K562 (cell line): ENCODE measurements around the gene RPTOR.

Source experiments
- ATF2 ChIP-seq: sonication (generic); formaldehyde crosslinking; IDR thresholded peaks from 2 replicates; pipeline ENCODE4 v1.8.1; 2022; ENCODE audit warnings: missing genetic modification reagents
- CBFA2T2 ChIP-seq: fragments of 450-650 bp; conservative IDR thresholded peaks from 2 replicates; pipeline ENCODE4 v1.6.1; 2017; ENCODE audit warnings: mild to moderate bottlenecking
- CHCHD3 ChIP-seq: fragments of 250-450 bp; sonication (Bioruptor Pico); IDR thresholded peaks from 2 replicates; pipeline ENCODE4 v2.1.2; 2022; ENCODE audit warnings: mild to moderate bottlenecking
- CHD7 ChIP-seq: fragments of 200-600 bp; sonication (generic); IDR thresholded peaks from one replicate; pipeline ENCODE4 v1.6.1; 2012; ENCODE audit warnings: mild to moderate bottlenecking, low read depth, low read length, inconsistent platforms
- CTCF ChIP-seq, 3 experiments: IDR thresholded peaks in 2 of 3; conservative IDR thresholded peaks in 1 of 3; 2 replicates each; pipeline ENCODE4 v1.5.1; 2011 to 2012; ENCODE audit warnings: low read length in 3 of 3, mild to moderate bottlenecking in 3 of 3, control low read depth in 2 of 3, improper control_type of control experiment in 1 of 3, inconsistent platforms in 1 of 3, low read depth in 1 of 3, mixed read lengths in 1 of 3, moderate library complexity in 1 of 3; ENCODE audit not compliant: insufficient read depth in 2 of 3
- CTCFL ChIP-seq: IDR thresholded peaks from 2 replicates; pipeline ENCODE4 v1.6.1; 2011; ENCODE audit warnings: borderline replicate concordance, low read depth, mild to moderate bottlenecking, moderate library complexity, low read length; ENCODE audit not compliant: insufficient read depth, poor library complexity, severe bottlenecking
- ELK1 ChIP-seq: sonication (generic); formaldehyde crosslinking; IDR thresholded peaks from 2 replicates; pipeline ENCODE4 v1.8.1; 2022; ENCODE audit warnings: missing genetic modification reagents
- EZH2 ChIP-seq: IDR thresholded peaks from 2 replicates; pipeline ENCODE4 v1.6.1; 2012; ENCODE audit warnings: low read depth, mild to moderate bottlenecking, inconsistent platforms, low read length, borderline replicate concordance
- JUNB ChIP-seq: fragments of 450-650 bp; formaldehyde crosslinking; conservative IDR thresholded peaks from 2 replicates; pipeline ENCODE4 v1.4.0; 2020; ENCODE audit warnings: mild to moderate bottlenecking
- KDM5B ChIP-seq: fragments of 200-600 bp; sonication (generic); IDR thresholded peaks from 2 replicates; pipeline ENCODE4 v1.6.1; 2012; ENCODE audit warnings: low read depth, mild to moderate bottlenecking, moderate library complexity, low read length, control low read depth, inconsistent platforms; ENCODE audit not compliant: insufficient replicate concordance
- MAZ ChIP-seq, 2 experiments: fragments of 450-650 bp in 1 of 2; sonication (generic) in 1 of 2; formaldehyde crosslinking; IDR thresholded peaks in 1 of 2; conservative IDR thresholded peaks in 1 of 2; 2 replicates each; pipeline versions ENCODE4 v1.4.0 to v1.5.0; 2020; ENCODE audit warnings: mild to moderate bottlenecking in 1 of 2, missing genetic modification reagents in 1 of 2
- RAD21 ChIP-seq, 2 experiments: fragments of 250-450 bp in 1 of 2; fragments of 450-650 bp in 1 of 2; sonication (Bioruptor Pico) in 1 of 2; formaldehyde crosslinking in 1 of 2; IDR thresholded peaks in 1 of 2; conservative IDR thresholded peaks in 1 of 2; 2 replicates each; pipeline versions ENCODE4 v1.4.0 to v1.8.0; 2020 to 2022; ENCODE audit warnings: mild to moderate bottlenecking in 2 of 2, moderate library complexity in 1 of 2
- ZNF24 ChIP-seq: fragments of 450-650 bp; IDR thresholded peaks from 2 replicates; pipeline ENCODE4 v1.6.1; 2016

- TF ChIP-seq RAD21 (CRISPR knock-in tag; conservative IDR thresholded peaks at IDR 0.05 in 1 of 2, IDR thresholded peaks at IDR 0.05 in 1 of 2) (no peak), CBFA2T2 (no peak), EZH2 (no peak), ZNF24 (no peak), ELK1 (CRISPR knock-in tag) (no peak), MAZ (CRISPR knock-in tag; conservative IDR thresholded peaks at IDR 0.05 in 1 of 2, IDR thresholded peaks at IDR 0.05 in 1 of 2) (no peak), ATF2 (CRISPR knock-in tag) (no peak), CTCF (IDR thresholded peaks at IDR 0.05 in 2 of 3, conservative IDR thresholded peaks at IDR 0.05 in 1 of 3; ENCODE audit: insufficient read depth in 2 of 3, low read depth in 1 of 3, low read length in 3 of 3) (no peak), JUNB (CRISPR knock-in tag) (no peak), CTCFL (no peak), CHD7 (no peak), CHCHD3 (CRISPR knock-in tag) (no peak), KDM5B (no peak)
These were observed 137.7 kb downstream of the RPTOR start for GRCh38 chr17:80682372-80682771.
